AG09309 (cell line): ENCODE results near the gene PDE12.
A peak's percentile ranks its signal among the peaks of the same experiment; 100 is the strongest.
"Not testable (repeated sequence)": the region's sequence is repeated elsewhere in the genome, so short reads cannot be mapped to it uniquely, and the experiment has no call there.

ENCODE experiments used
- DNase-seq: peaks from one replicate; pipeline ENCODE4 v3.0.0-alpha.2; 2010; ENCODE audit warnings: low read depth
- H3K4me3 ChIP-seq: 2 replicates; pipeline ENCODE4 v1.5.1; 2011; ENCODE audit warnings: mild to moderate bottlenecking, low read depth, low read length, moderate library complexity; ENCODE audit not compliant: control insufficient read depth
- TF ChIP-seq, protein P1 (sequence below): IDR thresholded peaks from 2 replicates; pipeline ENCODE4 v1.5.1; 2011; ENCODE audit warnings: mild to moderate bottlenecking, low read depth, low read length, inconsistent platforms; ENCODE audit not compliant: insufficient read depth, control insufficient read depth; ENCODE audit errors: missing control alignments

PDE12 gene

DNA sequence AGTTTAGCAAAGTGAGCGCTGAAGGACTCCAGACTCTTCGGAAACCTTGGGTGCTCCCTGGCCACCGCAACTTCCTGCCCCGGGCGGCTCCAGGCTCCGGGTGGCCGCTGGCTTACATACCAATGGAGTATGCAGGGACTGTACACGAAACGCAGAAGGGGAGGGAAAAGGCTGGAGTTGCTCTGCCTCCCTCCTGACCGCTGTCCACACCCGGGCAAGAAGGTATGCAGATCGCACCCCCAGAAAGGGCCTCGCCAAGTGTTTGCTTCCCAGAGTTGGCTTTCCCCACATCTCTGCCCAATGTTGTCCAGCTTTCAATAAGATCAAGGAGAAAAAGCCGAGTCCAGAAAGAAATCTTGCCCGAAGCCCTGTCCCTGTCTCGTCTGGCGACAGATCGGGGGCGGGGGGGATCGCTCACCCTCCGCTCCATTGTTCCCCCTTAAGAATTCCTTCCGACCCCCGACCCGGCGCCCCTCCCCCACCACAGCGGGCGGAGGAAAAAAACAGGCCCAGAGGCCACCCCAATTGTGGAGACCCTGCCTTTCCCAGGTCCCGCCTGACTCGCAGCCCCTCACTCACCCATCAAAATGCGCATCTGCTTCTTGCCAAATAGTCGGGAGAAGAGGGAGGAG lies 40.5 kb downstream of the PDE12 start:
- peak overlapping the region; percentile 92 for H3K4me3 ChIP-seq
- DNase-seq, result peak; percentile 89
- TF ChIP-seq, protein P1, sequence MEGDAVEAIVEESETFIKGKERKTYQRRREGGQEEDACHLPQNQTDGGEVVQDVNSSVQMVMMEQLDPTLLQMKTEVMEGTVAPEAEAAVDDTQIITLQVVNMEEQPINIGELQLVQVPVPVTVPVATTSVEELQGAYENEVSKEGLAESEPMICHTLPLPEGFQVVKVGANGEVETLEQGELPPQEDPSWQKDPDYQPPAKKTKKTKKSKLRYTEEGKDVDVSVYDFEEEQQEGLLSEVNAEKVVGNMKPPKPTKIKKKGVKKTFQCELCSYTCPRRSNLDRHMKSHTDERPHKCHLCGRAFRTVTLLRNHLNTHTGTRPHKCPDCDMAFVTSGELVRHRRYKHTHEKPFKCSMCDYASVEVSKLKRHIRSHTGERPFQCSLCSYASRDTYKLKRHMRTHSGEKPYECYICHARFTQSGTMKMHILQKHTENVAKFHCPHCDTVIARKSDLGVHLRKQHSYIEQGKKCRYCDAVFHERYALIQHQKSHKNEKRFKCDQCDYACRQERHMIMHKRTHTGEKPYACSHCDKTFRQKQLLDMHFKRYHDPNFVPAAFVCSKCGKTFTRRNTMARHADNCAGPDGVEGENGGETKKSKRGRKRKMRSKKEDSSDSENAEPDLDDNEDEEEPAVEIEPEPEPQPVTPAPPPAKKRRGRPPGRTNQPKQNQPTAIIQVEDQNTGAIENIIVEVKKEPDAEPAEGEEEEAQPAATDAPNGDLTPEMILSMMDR, result no peak

DNA sequence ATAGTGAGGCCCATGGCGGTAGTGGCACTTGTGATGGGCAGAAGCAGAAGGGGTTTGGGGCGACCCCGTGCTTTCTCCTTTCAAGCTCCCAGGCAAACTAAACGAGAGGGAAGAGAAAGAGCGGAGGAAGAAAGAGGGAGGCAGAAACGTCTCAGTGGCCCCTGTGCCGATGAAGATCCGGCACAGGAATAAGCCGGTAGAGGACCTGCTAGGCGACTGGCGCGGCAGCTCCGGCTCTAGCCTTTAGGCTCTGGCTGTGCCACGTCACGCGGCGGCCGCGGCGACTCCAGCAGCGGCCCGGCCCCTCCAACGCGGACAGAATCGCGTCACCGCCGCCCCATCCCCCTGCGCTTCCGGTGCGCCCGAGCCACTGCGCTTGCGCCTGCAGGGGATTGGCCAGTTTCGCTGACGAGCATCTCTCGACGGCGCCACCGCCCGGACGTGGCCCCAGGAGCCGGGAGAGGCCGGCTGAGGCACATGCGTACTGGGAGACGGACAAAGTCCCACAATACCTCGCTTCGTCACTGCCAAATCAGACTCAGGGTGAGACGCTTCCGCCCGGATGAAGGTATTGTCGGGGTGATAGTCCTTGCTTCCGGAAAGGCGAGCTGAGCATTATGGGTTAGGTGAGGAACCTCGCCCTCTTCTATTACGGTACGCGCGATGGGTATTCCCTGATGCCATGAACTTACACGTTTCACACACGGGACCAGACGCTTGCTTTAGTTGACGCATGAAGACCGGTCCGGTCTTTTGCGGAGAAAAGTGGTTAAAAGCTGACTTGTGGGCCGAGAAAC lies 41.3 kb downstream of the PDE12 start, which contains the start of gene ARF4:
TSS of gene ARF4 (minus strand) at position 218 of the 797 bp plus-strand sequence. CDS start at position 14, 204 bp downstream.
- TF ChIP-seq, protein P1, result peak; percentile 10
- DNase-seq, result peak; percentile 97
- H3K4me3 ChIP-seq, result peak within 1 kb of the TSS; percentile 92

DNA sequence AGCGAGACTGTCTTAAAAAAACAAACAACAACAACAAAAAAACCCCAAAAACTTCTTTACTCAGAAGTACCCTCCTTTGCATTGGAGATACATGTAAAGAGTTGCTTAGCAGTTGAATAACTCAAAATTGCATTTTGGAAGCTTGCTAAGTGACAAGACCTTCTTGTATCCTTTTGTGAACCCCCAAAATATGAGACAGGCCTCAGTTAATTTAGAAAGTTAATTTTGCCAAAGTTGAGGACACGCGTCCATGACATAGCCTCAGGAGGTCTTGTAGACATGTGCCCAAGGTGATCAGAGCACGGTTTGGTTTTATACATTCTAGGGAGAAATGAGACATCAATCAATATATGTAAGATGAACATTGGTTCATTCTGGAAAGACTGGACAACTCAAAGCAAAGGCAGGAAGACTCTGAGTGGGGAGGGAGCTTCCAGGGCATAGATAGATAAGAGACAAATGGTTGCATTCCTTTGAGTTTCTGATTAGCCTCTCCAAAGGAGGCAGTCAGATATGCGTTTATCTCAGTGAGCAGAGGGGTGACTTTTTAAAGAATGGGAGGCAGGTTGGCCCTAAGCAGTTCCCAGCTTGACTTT lies 42.8 kb downstream of the PDE12 start:
- TF ChIP-seq, protein P1, result no peak
- DNase-seq, result no peak

DNA sequence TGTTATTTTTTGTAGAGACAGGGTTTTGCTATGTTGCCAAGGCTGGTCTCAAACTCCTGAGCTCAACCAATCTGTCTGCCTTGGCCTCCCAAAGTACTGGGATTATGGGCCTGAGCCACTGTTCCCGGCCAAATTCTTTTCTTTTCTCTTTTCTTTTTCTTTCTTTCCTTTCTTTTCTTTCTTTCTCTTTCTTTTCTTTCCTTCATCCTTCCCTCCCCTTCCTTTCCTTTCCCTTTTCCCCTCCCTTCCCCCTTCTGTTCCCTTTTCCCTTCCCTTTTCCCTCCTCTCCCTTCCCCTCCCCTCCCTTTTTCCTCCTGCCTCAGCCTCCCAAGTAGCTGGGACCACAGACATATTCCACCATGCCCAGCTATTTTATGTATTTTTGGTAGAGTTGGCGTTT lies 44.1 kb downstream of the PDE12 start:
- no peak for DNase-seq
- TF ChIP-seq, protein P1, result no peak
- no peak overlapping the region for H3K4me3 ChIP-seq

More for the DNA sequence above, 42.8 kb downstream of the PDE12 start:
- H3K4me3 ChIP-seq, result peak overlapping the region; percentile 51

DNA sequence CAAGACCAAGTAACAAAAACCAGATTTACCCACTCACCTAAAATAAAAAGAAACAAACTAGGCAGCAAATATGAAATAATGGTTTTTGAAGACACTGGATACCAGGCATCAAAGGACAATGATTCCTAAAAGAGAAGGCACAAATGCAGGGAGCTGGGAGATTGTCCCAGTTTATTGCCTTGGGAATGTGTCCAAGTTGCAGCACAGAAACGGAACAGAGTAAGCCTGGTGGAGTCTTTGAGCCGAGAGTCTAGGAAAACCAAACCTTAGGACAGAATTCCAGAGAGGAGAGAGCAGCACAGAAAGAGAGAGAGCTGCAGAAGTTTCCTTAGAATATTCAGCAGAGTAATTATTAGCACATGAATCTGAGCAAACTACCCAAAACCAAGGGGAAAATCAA lies 48.9 kb downstream of the PDE12 start:
- no peak for DNase-seq
- TF ChIP-seq, protein P1, result no peak
- H3K4me3 ChIP-seq, result no peak overlapping the region

DNA sequence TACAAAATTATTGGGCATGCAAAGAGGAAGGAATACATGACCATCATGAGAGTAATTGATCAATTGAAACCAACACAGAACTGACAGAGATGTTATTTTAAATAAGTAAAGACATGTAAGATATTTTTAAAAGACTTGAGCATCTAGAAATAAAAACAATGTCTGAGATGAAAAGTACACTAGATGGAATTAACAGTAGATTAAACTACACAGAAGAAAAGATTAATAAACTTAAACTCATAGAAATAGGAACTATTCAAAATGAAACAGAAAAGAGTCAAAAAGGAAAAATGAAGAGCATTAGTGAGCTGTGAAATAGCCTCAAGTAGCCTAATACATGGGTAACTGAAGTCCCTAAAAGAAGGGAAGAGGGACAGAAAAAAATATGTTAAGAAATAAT lies 49.6 kb downstream of the PDE12 start:
- no peak overlapping the region for H3K4me3 ChIP-seq
- no peak for DNase-seq
- TF ChIP-seq, protein P1, result no peak

DNA sequence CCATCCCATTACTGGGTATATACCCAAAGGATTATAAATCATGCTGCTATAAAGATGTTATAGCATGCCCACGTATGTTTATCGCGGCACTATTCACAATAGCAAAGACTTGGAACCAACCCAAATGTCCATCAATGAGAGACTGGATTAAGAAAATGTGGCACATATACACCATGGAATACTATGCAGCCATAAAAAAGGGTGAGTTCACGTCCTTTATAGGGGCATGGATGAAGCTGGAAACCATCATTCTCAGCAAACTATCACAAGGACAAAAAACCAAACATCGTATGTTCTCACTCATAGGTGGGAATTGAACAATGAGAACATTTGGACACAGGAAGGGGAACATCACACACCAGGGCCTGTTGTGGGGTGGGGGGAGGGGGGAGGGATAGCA lies 55.8 kb downstream of the PDE12 start:
- DNase-seq, H3K4me3 ChIP-seq: not testable (repeated sequence)
